Peyer's patch (tissue), 4 donors: ENCODE measurements around the gene RGL3. TPM values are rescaled to one million over a fixed set of nuclear protein-coding genes. Genes with fewer than 3 reads are reported as not detected.
"Not testable (repeated sequence)": the region's sequence is repeated elsewhere in the genome, so short reads cannot be mapped to it uniquely, and the experiment has no call there.

Source experiments
- DNase-seq, 3 donors: peaks; one replicate each; pipeline ENCODE4 v3.0.0-alpha.2; 2017 to 2019
- H3K27ac ChIP-seq, 4 donors: fragments of 200-600 bp; sonication (generic); one replicate each; pipeline ENCODE4 v1.5.1; 2016 to 2019
- H3K27me3 ChIP-seq, 2 donors: fragments of 200-600 bp; sonication (generic); one replicate each; pipeline ENCODE4 v1.5.1; 2019
- H3K36me3 ChIP-seq, 3 donors: fragments of 200-600 bp; sonication (generic); one replicate each; pipeline ENCODE4 v1.5.1; 2016 to 2019
- H3K4me1 ChIP-seq, 4 donors: fragments of 200-600 bp; sonication (generic); one replicate each; pipeline ENCODE4 v1.5.1; 2016 to 2019
- H3K4me3 ChIP-seq, 4 donors: fragments of 200-600 bp; sonication (generic); 1 replicate in 3 of 4; 2 replicates in 1 of 4; pipeline ENCODE4 v1.5.1; 2016 to 2019; ENCODE audit warnings: mild to moderate bottlenecking in 1 of 4
- H3K9me3 ChIP-seq, 4 donors: fragments of 200-600 bp; sonication (generic); one replicate each; pipeline ENCODE4 v1.5.1; 2016 to 2019; ENCODE audit warnings: mild to moderate bottlenecking in 1 of 4
- CTCF ChIP-seq, 6 experiments: fragments of 450-650 bp in 4 of 6; fragments of 200-600 bp in 2 of 6; sonication (generic) in 1 of 6; IDR thresholded peaks; one replicate each; pipeline ENCODE4 v1.5.1; 2017 to 2019; ENCODE audit warnings: antibody characterized with exemption in 6 of 6, mild to moderate bottlenecking in 3 of 6, moderate library complexity in 1 of 6
- POLR2A ChIP-seq, 2 donors: fragments of 450-650 bp; IDR thresholded peaks; one replicate each; pipeline ENCODE4 v1.5.1; 2017; ENCODE audit warnings: antibody characterized with exemption in 2 of 2, mild to moderate bottlenecking in 2 of 2, moderate library complexity in 2 of 2
- total RNA-seq, 4 donors: library from RNA; depleted of rRNA; stranded (reverse); fragments of >200 nt; gene quantifications; one replicate each; pipeline ENCODE4 v1.1.0, GENCODE V29; 2016

RGL3 gene
- total RNA-seq, 4 donors from 2014 or later, result 2.5 to 51.2 (median 6.3) TPM

- peaks cover 0 to 19% (median 12%) of the 10 kb centered on the region in 4 donors for H3K4me1 ChIP-seq
- H3K4me3 ChIP-seq, result peak overlapping the region; percentile 61 to 73 (median 66)
- H3K9me3 ChIP-seq, result no peaks in the 10 kb centered on the region
- peak in 2 of 3 donors; percentile 63 to 65 for DNase-seq
- no peaks in the 10 kb centered on the region for H3K27me3 ChIP-seq
- TF ChIP-seq POLR2A (IDR thresholded peaks at IDR 0.05) (peak in 1 of 2 donors; percentile 6), CTCF (IDR thresholded peaks at IDR 0.05) (no peak)
- H3K27ac ChIP-seq, result peak overlapping the region; percentile 77 to 87 (median 79)
- H3K36me3 ChIP-seq, result peaks cover 0 to 36% (median 2%) of the 10 kb centered on the region in 3 donors
Measured at GRCh38 chr19:11435833-11436313, 16.8 kb upstream of the RGL3 start.

- H3K27me3 ChIP-seq, result no peaks in the 10 kb centered on the region
- H3K36me3 ChIP-seq, result peaks cover 0 to 30% (median 2%) of the 10 kb centered on the region in 3 donors
- TF ChIP-seq POLR2A (IDR thresholded peaks at IDR 0.05) (peak in 1 of 2 donors; percentile 53), CTCF (IDR thresholded peaks at IDR 0.05) (peak; percentile 87 to 99 (median 98))
- peak within 1 kb of the TSS; percentile 61 to 73 (median 66) for H3K4me3 ChIP-seq
- peak; percentile 98 to 100 (median 99) for DNase-seq
- H3K4me1 ChIP-seq, result peaks cover 0 to 19% (median 12%) of the 10 kb centered on the region in 4 donors
- H3K9me3 ChIP-seq, result no peaks in the 10 kb centered on the region
- peak within 1 kb of the TSS; percentile 77 to 87 (median 79) for H3K27ac ChIP-seq
Measured at GRCh38 chr19:11435057-11435832, 16.1 kb upstream of the RGL3 start, which contains the start of the genes ODAD3 and PRKCSH. Gene ODAD3, minus strand, starts transcription at chr19:11435121. Its CDS starts 105 bp downstream, at chr19:11435016. Gene PRKCSH, plus strand, starts transcription at chr19:11435635. Its CDS starts 483 bp downstream, at chr19:11436118.

DNA sequence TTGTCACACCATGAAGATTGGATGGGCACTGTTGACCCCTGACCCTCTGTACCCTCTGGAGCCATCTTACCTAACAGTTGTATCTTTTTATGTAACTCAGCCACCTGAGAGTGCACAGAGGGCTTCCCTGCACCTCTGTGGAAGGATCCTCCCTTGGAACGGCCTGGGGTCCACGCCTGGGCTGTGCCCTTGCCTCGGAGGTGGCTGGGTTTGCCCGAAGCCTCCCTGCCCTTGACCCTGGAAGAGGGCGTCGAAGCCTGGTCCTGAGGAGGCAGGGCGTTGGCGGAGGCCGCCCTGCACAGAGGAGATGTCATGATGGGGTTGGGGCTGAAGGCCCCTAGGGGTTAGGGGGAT, 15.6 kb upstream of the RGL3 start:
- Histone ChIP-seq H3K36me3 (peaks cover 0 to 28% (median 2%) of the 10 kb centered on the region in 3 donors), H3K9me3 (no peaks in the 10 kb centered on the region), H3K4me3 (peak overlapping the region; percentile 61 to 73 (median 66)), H3K27ac (peak overlapping the region; percentile 44 to 87 (median 78)), H3K27me3 (no peaks in the 10 kb centered on the region), H3K4me1 (peaks cover 0 to 19% (median 12%) of the 10 kb centered on the region in 4 donors)
- DNase-seq, result no peak
- TF ChIP-seq CTCF (IDR thresholded peaks at IDR 0.05) (no peak), POLR2A (IDR thresholded peaks at IDR 0.05) (no peak)

- Histone ChIP-seq H3K4me1 (peaks cover 0 to 19% (median 12%) of the 10 kb centered on the region in 4 donors), H3K36me3 (peaks cover 0 to 20% (median 2%) of the 10 kb centered on the region in 3 donors)
- not testable (repeated sequence) for H3K4me3 ChIP-seq, DNase-seq, H3K27me3 ChIP-seq, H3K27ac ChIP-seq, H3K9me3 ChIP-seq
Measured at GRCh38 chr19:11433526-11433925, 14.4 kb upstream of the RGL3 start.

GRCh38 chr19:11426656-11427055, 7.5 kb upstream of the RGL3 start:
- no peak for DNase-seq
- peaks cover 0 to 4% (median 0%) of the 10 kb centered on the region in 4 donors for H3K9me3 ChIP-seq
- TF ChIP-seq CTCF (IDR thresholded peaks at IDR 0.05), result no peak
- TF ChIP-seq POLR2A (IDR thresholded peaks at IDR 0.05), result no peak

More at GRCh38 chr19:11426656-11427055, 7.5 kb upstream of the RGL3 start:
- no peak overlapping the region for H3K4me3 ChIP-seq
- H3K27ac ChIP-seq, result no peak overlapping the region
- no peaks in the 10 kb centered on the region for H3K36me3 ChIP-seq
- peaks cover 0 to 14% (median 12%) of the 10 kb centered on the region in 4 donors for H3K4me1 ChIP-seq
- H3K27me3 ChIP-seq, result peaks cover 0 to 22% of the 10 kb centered on the region in 2 donors
